Neural progenitor cell (in vitro differentiated cells): ENCODE results near the gene CLEC4D. TPM values are rescaled to one million over a fixed set of nuclear protein-coding genes. Genes with fewer than 3 reads are reported as not detected.

Source experiments
- DNase-seq: peaks from one replicate; pipeline ENCODE4 v3.0.0-alpha.2; 2016; ENCODE audit warnings: low spot score
- H2AFZ ChIP-seq: fragments of 200-600 bp; sonication (generic); replicated peaks from 2 replicates; pipeline ENCODE4 v1.6.1; 2016; ENCODE audit warnings: antibody characterized with exemption
- H3F3A ChIP-seq: fragments of 200-600 bp; sonication (generic); 2 replicates; pipeline ENCODE4 v1.6.1; 2016; ENCODE audit warnings: antibody characterized with exemption, low read depth
- H3K27ac ChIP-seq: fragments of 200-600 bp; sonication (generic); 2 replicates; pipeline ENCODE4 v1.5.1; 2016; ENCODE audit warnings: mild to moderate bottlenecking
- H3K27me3 ChIP-seq: fragments of 200-600 bp; sonication (generic); 2 replicates; pipeline ENCODE4 v1.6.1; 2016; ENCODE audit warnings: mild to moderate bottlenecking, moderate library complexity
- H3K36me3 ChIP-seq: fragments of 200-600 bp; sonication (generic); 2 replicates; pipeline ENCODE4 v1.5.1; 2016
- H3K4me1 ChIP-seq: fragments of 200-600 bp; sonication (generic); 2 replicates; pipeline ENCODE4 v1.6.1; 2016; ENCODE audit warnings: mixed run types
- H3K4me2 ChIP-seq: fragments of 200-600 bp; sonication (generic); 2 replicates; pipeline ENCODE4 v1.6.1; 2016
- H3K4me3 ChIP-seq: fragments of 200-600 bp; sonication (generic); 2 replicates; pipeline ENCODE4 v1.5.1; 2016
- H3K79me2 ChIP-seq: fragments of 200-600 bp; sonication (generic); 2 replicates; pipeline ENCODE4 v1.6.1; 2016; ENCODE audit warnings: low read depth
- H3K9ac ChIP-seq: fragments of 200-600 bp; sonication (generic); 2 replicates; pipeline ENCODE4 v1.6.1; 2016
- H3K9me3 ChIP-seq: fragments of 200-600 bp; sonication (generic); 2 replicates; pipeline ENCODE4 v1.5.1; 2016; ENCODE audit warnings: low read depth
- H4K20me1 ChIP-seq: fragments of 200-600 bp; sonication (generic); 2 replicates; pipeline ENCODE4 v1.6.1; 2016; ENCODE audit warnings: low read depth
- H3K27ac Mint-ChIP-seq: 3 replicates; pipeline ENCODE4 v1.8.0; 2021; ENCODE audit warnings: mixed read lengths
- H3K27me3 Mint-ChIP-seq: 2 replicates; pipeline ENCODE4 v1.8.0; 2022; ENCODE audit warnings: low read depth, mild to moderate bottlenecking, inconsistent platforms, moderate library complexity, mixed read lengths; ENCODE audit not compliant: insufficient read depth
- H3K36me3 Mint-ChIP-seq: 3 replicates; pipeline ENCODE4 v1.8.0; 2021; ENCODE audit warnings: mixed read lengths
- H3K4me1 Mint-ChIP-seq: 3 replicates; pipeline ENCODE4 v1.8.0; 2021; ENCODE audit warnings: mixed read lengths
- H3K4me3 Mint-ChIP-seq: 3 replicates; pipeline ENCODE4 v1.8.0; 2021; ENCODE audit warnings: mild to moderate bottlenecking, moderate library complexity, mixed read lengths
- H3K9me3 Mint-ChIP-seq: 3 replicates; pipeline ENCODE4 v1.8.0; 2020; ENCODE audit warnings: mixed read lengths
- EZH2 ChIP-seq: fragments of 200-600 bp; sonication (generic); IDR thresholded peaks from 2 replicates; pipeline ENCODE4 v1.6.1; 2017; ENCODE audit warnings: antibody characterized with exemption, mild to moderate bottlenecking, moderate library complexity
- EZH2phosphoT487 ChIP-seq: fragments of 200-600 bp; sonication (generic); IDR thresholded peaks from 2 replicates; pipeline ENCODE4 v1.6.1; 2017; ENCODE audit warnings: antibody characterized with exemption
- total RNA-seq: library from RNA; depleted of rRNA; stranded (reverse); fragments of >200 nt; gene quantifications from 2 replicates; pipeline ENCODE4 v1.2.3, GENCODE V29; 2015; ENCODE audit warnings: low replicate concordance
- TF ChIP-seq, protein P1 (sequence below): fragments of 200-600 bp; sonication (generic); IDR thresholded peaks from 2 replicates; pipeline ENCODE4 v1.5.1; 2017; ENCODE audit warnings: antibody characterized with exemption, mild to moderate bottlenecking

Gene CLEC4D
- total RNA-seq, 1 donor from 2014 or later, result 0.19 TPM

DNA sequence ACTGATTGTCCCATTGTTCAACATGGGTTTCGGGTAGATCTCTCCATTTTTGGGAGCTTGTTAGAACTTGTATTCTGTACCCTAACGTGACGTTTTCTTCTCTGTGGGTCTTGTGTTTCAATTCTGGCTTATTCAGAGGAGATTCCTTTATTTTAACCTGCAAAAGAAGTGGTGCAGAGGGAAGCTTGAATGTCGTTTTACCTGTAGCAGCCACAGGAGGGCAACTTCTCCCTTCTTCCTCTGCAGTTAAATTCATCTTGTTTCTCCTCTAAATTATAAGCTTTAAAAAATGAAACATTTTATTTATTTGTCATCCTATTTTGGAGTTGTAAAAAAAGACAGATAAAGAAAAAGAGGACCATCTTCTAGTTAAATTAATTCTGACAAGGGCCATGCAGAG is 13.7 kb upstream of the CLEC4D start:
- Histone ChIP-seq H2AFZ (peak overlapping the region; percentile 99), H3K9me3 (no peaks in the 10 kb centered on the region), H4K20me1 (no peaks in the 10 kb centered on the region), H3K9ac (no peak overlapping the region), H3F3A (no peaks in the 10 kb centered on the region), H3K27ac (no peak overlapping the region), H3K4me2 (no peak overlapping the region), H3K4me1 (peaks cover 7% of the 10 kb centered on the region), H3K27me3 (no peaks in the 10 kb centered on the region), H3K4me3 (no peak overlapping the region), H3K79me2 (no peaks in the 10 kb centered on the region), H3K36me3 (no peaks in the 10 kb centered on the region)
- Mint-ChIP-seq H3K4me1 (peaks cover 3% of the 10 kb centered on the region), H3K27me3 (no peaks in the 10 kb centered on the region), H3K36me3 (no peaks in the 10 kb centered on the region), H3K4me3 (no peak overlapping the region), H3K9me3 (no peaks in the 10 kb centered on the region), H3K27ac (no peak overlapping the region)
- no peak for TF ChIP-seq EZH2phosphoT487
- TF ChIP-seq, protein P1, sequence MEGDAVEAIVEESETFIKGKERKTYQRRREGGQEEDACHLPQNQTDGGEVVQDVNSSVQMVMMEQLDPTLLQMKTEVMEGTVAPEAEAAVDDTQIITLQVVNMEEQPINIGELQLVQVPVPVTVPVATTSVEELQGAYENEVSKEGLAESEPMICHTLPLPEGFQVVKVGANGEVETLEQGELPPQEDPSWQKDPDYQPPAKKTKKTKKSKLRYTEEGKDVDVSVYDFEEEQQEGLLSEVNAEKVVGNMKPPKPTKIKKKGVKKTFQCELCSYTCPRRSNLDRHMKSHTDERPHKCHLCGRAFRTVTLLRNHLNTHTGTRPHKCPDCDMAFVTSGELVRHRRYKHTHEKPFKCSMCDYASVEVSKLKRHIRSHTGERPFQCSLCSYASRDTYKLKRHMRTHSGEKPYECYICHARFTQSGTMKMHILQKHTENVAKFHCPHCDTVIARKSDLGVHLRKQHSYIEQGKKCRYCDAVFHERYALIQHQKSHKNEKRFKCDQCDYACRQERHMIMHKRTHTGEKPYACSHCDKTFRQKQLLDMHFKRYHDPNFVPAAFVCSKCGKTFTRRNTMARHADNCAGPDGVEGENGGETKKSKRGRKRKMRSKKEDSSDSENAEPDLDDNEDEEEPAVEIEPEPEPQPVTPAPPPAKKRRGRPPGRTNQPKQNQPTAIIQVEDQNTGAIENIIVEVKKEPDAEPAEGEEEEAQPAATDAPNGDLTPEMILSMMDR, result peak; percentile 39
- no peak for DNase-seq

- Mint-ChIP-seq H3K4me1 (peaks cover under 1% of the 10 kb centered on the region), H3K36me3 (no peaks in the 10 kb centered on the region), H3K27ac (no peak overlapping the region), H3K9me3 (no peaks in the 10 kb centered on the region), H3K4me3 (no peak overlapping the region), H3K27me3 (no peaks in the 10 kb centered on the region)
- Histone ChIP-seq H3K4me1 (peaks cover under 1% of the 10 kb centered on the region), H3K79me2 (no peaks in the 10 kb centered on the region), H3K27ac (no peak overlapping the region), H2AFZ (no peak overlapping the region), H3K4me3 (no peak overlapping the region), H3K4me2 (no peak overlapping the region), H3K36me3 (no peaks in the 10 kb centered on the region), H4K20me1 (no peaks in the 10 kb centered on the region), H3F3A (no peaks in the 10 kb centered on the region), H3K9ac (no peak overlapping the region), H3K9me3 (no peaks in the 10 kb centered on the region), H3K27me3 (no peaks in the 10 kb centered on the region)
- no peak for DNase-seq
- TF ChIP-seq EZH2phosphoT487 (no peak), EZH2 (no peak)
- TF ChIP-seq, protein P1, result no peak
Observed at GRCh38 chr12:8501720-8502119, 11.6 kb upstream of the CLEC4D start.

GRCh38 chr12:8504351-8504750 is 9.0 kb upstream of the CLEC4D start:
- H3K36me3 ChIP-seq, result no peaks in the 10 kb centered on the region
- no peaks in the 10 kb centered on the region for H3K9me3 ChIP-seq
- no peaks in the 10 kb centered on the region for H3K27me3 Mint-ChIP-seq
- H3K27ac ChIP-seq, result no peak overlapping the region
- H3F3A ChIP-seq, result no peaks in the 10 kb centered on the region
- H2AFZ ChIP-seq, result no peak overlapping the region
- H3K4me2 ChIP-seq, result no peak overlapping the region
- no peak overlapping the region for H3K27ac Mint-ChIP-seq
- H3K36me3 Mint-ChIP-seq, result no peaks in the 10 kb centered on the region
- H3K9me3 Mint-ChIP-seq, result no peaks in the 10 kb centered on the region
- peaks cover 15% of the 10 kb centered on the region for H3K4me1 Mint-ChIP-seq
- H3K4me1 ChIP-seq, result no peaks in the 10 kb centered on the region
- H4K20me1 ChIP-seq, result no peaks in the 10 kb centered on the region
- TF ChIP-seq, protein P1, result no peak
- TF ChIP-seq EZH2, result no peak
- no peak for TF ChIP-seq EZH2phosphoT487
- H3K9ac ChIP-seq, result no peak overlapping the region
- H3K27me3 ChIP-seq, result no peaks in the 10 kb centered on the region
- H3K79me2 ChIP-seq, result no peaks in the 10 kb centered on the region
- no peak overlapping the region for H3K4me3 ChIP-seq
- no peak overlapping the region for H3K4me3 Mint-ChIP-seq
- no peak for DNase-seq

- Mint-ChIP-seq H3K36me3 (no peaks in the 10 kb centered on the region), H3K27me3 (no peaks in the 10 kb centered on the region), H3K27ac (peak overlapping the region; percentile 8), H3K4me1 (peaks cover 15% of the 10 kb centered on the region), H3K4me3 (no peak overlapping the region), H3K9me3 (no peaks in the 10 kb centered on the region)
- H3K9me3 ChIP-seq, result no peaks in the 10 kb centered on the region
- TF ChIP-seq, protein P1, result no peak
- TF ChIP-seq EZH2phosphoT487 (no peak), EZH2 (no peak)
- H3K4me1 ChIP-seq, result no peaks in the 10 kb centered on the region
- H3K27ac ChIP-seq, result no peak overlapping the region
- no peaks in the 10 kb centered on the region for H3K36me3 ChIP-seq
- no peaks in the 10 kb centered on the region for H3K27me3 ChIP-seq
- no peak for DNase-seq
- no peaks in the 10 kb centered on the region for H3K79me2 ChIP-seq
- H2AFZ ChIP-seq, result no peak overlapping the region
- H3K9ac ChIP-seq, result no peak overlapping the region
- no peaks in the 10 kb centered on the region for H3F3A ChIP-seq
- no peaks in the 10 kb centered on the region for H4K20me1 ChIP-seq
- H3K4me3 ChIP-seq, result no peak overlapping the region
- H3K4me2 ChIP-seq, result no peak overlapping the region
Observed at GRCh38 chr12:8507596-8507995, 5.7 kb upstream of the CLEC4D start.
